H9 (cell line): ENCODE measurements around the gene FRS3. TPM values are rescaled to one million over a fixed set of nuclear protein-coding genes. Genes with fewer than 3 reads are reported as not detected.
A peak's percentile ranks its signal among the peaks of the same experiment; 100 is the strongest.

Experiments
- DNase-seq: peaks from one replicate; pipeline ENCODE4 v3.0.0-alpha.2; 2017
- H2AFZ ChIP-seq: one replicate; pipeline ENCODE4 v1.6.1; 2013; ENCODE audit warnings: mild to moderate bottlenecking, low read length, control low read depth, moderate library complexity
- H2AK5ac ChIP-seq: 2 replicates; pipeline ENCODE4 v1.6.1; 2013; ENCODE audit warnings: low read length, control low read depth, mixed read lengths; ENCODE audit not compliant: insufficient read length
- H2BK120ac ChIP-seq: one replicate; pipeline ENCODE4 v1.6.1; 2013; ENCODE audit warnings: low read depth, mild to moderate bottlenecking, low read length, control low read depth, inconsistent platforms; ENCODE audit not compliant: poor library complexity, severe bottlenecking
- H2BK12ac ChIP-seq: 2 replicates; pipeline ENCODE4 v1.6.1; 2013; ENCODE audit warnings: low read length, control low read depth, mixed read lengths, low read depth; ENCODE audit not compliant: insufficient read length
- H2BK15ac ChIP-seq: 2 replicates; pipeline ENCODE4 v1.6.1; 2013; ENCODE audit warnings: low read depth, low read length, control low read depth
- H2BK20ac ChIP-seq: one replicate; pipeline ENCODE4 v1.6.1; 2013; ENCODE audit warnings: low read depth, mild to moderate bottlenecking, low read length, control low read depth, inconsistent platforms; ENCODE audit not compliant: poor library complexity, severe bottlenecking
- H2BK5ac ChIP-seq: 2 replicates; pipeline ENCODE4 v1.6.1; 2013; ENCODE audit warnings: low read length, control low read depth, mixed read lengths; ENCODE audit not compliant: insufficient read length
- H3K14ac ChIP-seq: 2 replicates; pipeline ENCODE4 v1.6.1; 2013; ENCODE audit warnings: low read length, control low read depth; ENCODE audit not compliant: insufficient read depth
- H3K18ac ChIP-seq: 2 replicates; pipeline ENCODE4 v1.6.1; 2013; ENCODE audit warnings: low read depth, mild to moderate bottlenecking, mixed read lengths, low read length, control low read depth; ENCODE audit not compliant: insufficient read length
- H3K23ac ChIP-seq: 2 replicates; pipeline ENCODE4 v1.6.1; 2013; ENCODE audit warnings: low read length, control low read depth, mixed read lengths, low read depth; ENCODE audit not compliant: insufficient read length
- H3K23me2 ChIP-seq: 2 replicates; pipeline ENCODE4 v1.6.1; 2013; ENCODE audit warnings: low read depth, mild to moderate bottlenecking, mixed read lengths, low read length, control low read depth; ENCODE audit not compliant: insufficient read length, poor library complexity, severe bottlenecking
- H3K27ac ChIP-seq: 2 replicates; pipeline ENCODE4 v1.5.1; 2013; ENCODE audit warnings: low read length, control low read depth, mixed read lengths, low read depth; ENCODE audit not compliant: insufficient read length
- H3K27me3 ChIP-seq: 2 replicates; pipeline ENCODE4 v1.6.1; 2013; ENCODE audit warnings: low read length, control low read depth, inconsistent platforms; ENCODE audit not compliant: insufficient read depth
- H3K4ac ChIP-seq: 2 replicates; pipeline ENCODE4 v1.6.1; 2013; ENCODE audit warnings: low read depth, mild to moderate bottlenecking, control low read depth, inconsistent platforms, low read length, moderate library complexity
- H3K4me1 ChIP-seq: 2 replicates; pipeline ENCODE4 v1.6.1; 2013; ENCODE audit warnings: low read length, control low read depth, inconsistent platforms; ENCODE audit not compliant: insufficient read depth
- H3K4me2 ChIP-seq: 2 replicates; pipeline ENCODE4 v1.6.1; 2013; ENCODE audit warnings: low read length, control low read depth, mixed read lengths; ENCODE audit not compliant: insufficient read length, insufficient read depth
- H3K56ac ChIP-seq: 2 replicates; pipeline ENCODE4 v1.6.1; 2013; ENCODE audit warnings: low read depth, mild to moderate bottlenecking, mixed read lengths, low read length, control low read depth; ENCODE audit not compliant: insufficient read length
- H3K79me1 ChIP-seq: 2 replicates; pipeline ENCODE4 v1.6.1; 2013; ENCODE audit warnings: low read depth, mild to moderate bottlenecking, moderate library complexity, low read length, control low read depth, inconsistent platforms; ENCODE audit not compliant: insufficient read depth, poor library complexity, severe bottlenecking
- H3K79me2 ChIP-seq: 2 replicates; pipeline ENCODE4 v1.6.1; 2013; ENCODE audit warnings: low read length, control low read depth, inconsistent platforms; ENCODE audit not compliant: insufficient read depth
- H3K9ac ChIP-seq: 2 replicates; pipeline ENCODE4 v1.6.1; 2013; ENCODE audit warnings: low read length, control low read depth, mixed read lengths; ENCODE audit not compliant: insufficient read length; ENCODE audit errors: extremely low read depth
- H3K9me3 ChIP-seq: one replicate; pipeline ENCODE4 v1.6.1; 2013; ENCODE audit warnings: low read depth, low read length, inconsistent platforms; ENCODE audit not compliant: control insufficient read depth
- H3T11ph ChIP-seq: one replicate; pipeline ENCODE4 v1.6.1; 2013; ENCODE audit warnings: mild to moderate bottlenecking, low read length, control low read depth, inconsistent platforms
- H4K20me1 ChIP-seq: one replicate; pipeline ENCODE4 v1.6.1; 2013; ENCODE audit not compliant: control insufficient read depth, insufficient read length, insufficient read depth
- H4K5ac ChIP-seq: 2 replicates; pipeline ENCODE4 v1.6.1; 2013; ENCODE audit warnings: low read depth, mild to moderate bottlenecking, mixed read lengths, low read length, control low read depth; ENCODE audit not compliant: insufficient read length
- H4K8ac ChIP-seq: replicated peaks from 2 replicates; pipeline ENCODE4 v1.6.1; 2013; ENCODE audit warnings: low read length, control low read depth, mixed read lengths, low read depth; ENCODE audit not compliant: insufficient read length
- H4K91ac ChIP-seq: 2 replicates; pipeline ENCODE4 v1.6.1; 2013; ENCODE audit warnings: low read depth, mild to moderate bottlenecking, moderate library complexity, mixed read lengths, low read length, control low read depth; ENCODE audit not compliant: insufficient read length
- H3K27ac Mint-ChIP-seq, 3 experiments: 2 replicates in 2 of 3; 3 replicates in 1 of 3; pipeline ENCODE4 v1.8.0; 2020 to 2021; ENCODE audit warnings: mixed read lengths in 3 of 3, mild to moderate bottlenecking in 1 of 3, moderate library complexity in 1 of 3
- H3K27me3 Mint-ChIP-seq: 2 replicates; pipeline ENCODE4 v1.8.0; 2021; ENCODE audit warnings: low read depth, mild to moderate bottlenecking, moderate library complexity, mixed read lengths
- H3K36me3 Mint-ChIP-seq, 3 experiments: 2 replicates in 2 of 3; 3 replicates in 1 of 3; pipeline ENCODE4 v1.8.0; 2020 to 2021; ENCODE audit warnings: low read depth in 3 of 3, mixed read lengths in 3 of 3; ENCODE audit not compliant: insufficient read depth in 1 of 3
- H3K4me1 Mint-ChIP-seq, 2 experiments: 2 replicates each; pipeline ENCODE4 v1.8.0; 2020; ENCODE audit warnings: mixed read lengths in 2 of 2
- H3K4me3 Mint-ChIP-seq, 2 experiments: 2 replicates in 1 of 2; 3 replicates in 1 of 2; pipeline ENCODE4 v1.8.0; 2020 to 2021; ENCODE audit warnings: mild to moderate bottlenecking in 2 of 2, mixed read lengths in 2 of 2, moderate library complexity in 1 of 2
- H3K9me3 Mint-ChIP-seq, 2 experiments: 2 replicates in 1 of 2; 3 replicates in 1 of 2; pipeline ENCODE4 v1.8.0; 2020; ENCODE audit warnings: mild to moderate bottlenecking in 2 of 2, mixed read lengths in 2 of 2, moderate library complexity in 1 of 2
- WGBS: extraction: QIAGEN DNeasy Blood & Tissue Kit; methylation state at CpG from one replicate; pipeline ENCODE4 v1.1.7; 2013; ENCODE audit warnings: missing lambda C conversion rate, low lambda C conversion rate, mixed read lengths; ENCODE audit not compliant: insufficient read length; ENCODE audit errors: extremely low coverage; 5-methylcytosine and 5-hydroxymethylcytosine counted together
- total RNA-seq: library from RNA; stranded (reverse); gene quantifications from 2 replicates; pipeline ENCODE4 v1.2.1, GENCODE V29; 2021
- TF ChIP-seq, protein P1 (sequence below): fragments of 200-600 bp; sonication (generic); conservative IDR thresholded peaks from 3 replicates; pipeline ENCODE4 v1.8.0; 2021; ENCODE audit warnings: antibody characterized with exemption, mild to moderate bottlenecking

FRS3 gene
- total RNA-seq, 1 experiment from 2014 or later: 4.8 TPM

- no peaks in the 10 kb centered on the region; a peak in 1 of 7 replicates for H3K36me3 Mint-ChIP-seq
- no peak overlapping the region for H4K5ac ChIP-seq
- no CpG with 5 or more reads among the region's 10 CpGs for WGBS
- no peak overlapping the region for H3T11ph ChIP-seq
- no peak overlapping the region for H4K91ac ChIP-seq
- H2BK120ac ChIP-seq: no peak overlapping the region
- no peak overlapping the region; the same call in 1 of the 2 replicates for H3K14ac ChIP-seq
- no peaks in the 10 kb centered on the region for H3K79me1 ChIP-seq
- no peaks in the 10 kb centered on the region for H3K27me3 ChIP-seq
- H3K4me3 Mint-ChIP-seq: no peak overlapping the region
- no peak overlapping the region for H2AK5ac ChIP-seq
- H3K9me3 ChIP-seq: no peaks in the 10 kb centered on the region
- H3K27me3 Mint-ChIP-seq: peaks cover 13% of the 10 kb centered on the region
- no peak overlapping the region for H3K4ac ChIP-seq
- H3K23ac ChIP-seq: no peak overlapping the region
- H4K8ac ChIP-seq: no peak overlapping the region
- H3K4me1 ChIP-seq: no peaks in the 10 kb centered on the region
- no peak overlapping the region for H2BK5ac ChIP-seq
- H4K20me1 ChIP-seq: no peaks in the 10 kb centered on the region
- no peak overlapping the region for H2AFZ ChIP-seq
- H3K9me3 Mint-ChIP-seq: no peaks in the 10 kb centered on the region
- TF ChIP-seq, protein P1, sequence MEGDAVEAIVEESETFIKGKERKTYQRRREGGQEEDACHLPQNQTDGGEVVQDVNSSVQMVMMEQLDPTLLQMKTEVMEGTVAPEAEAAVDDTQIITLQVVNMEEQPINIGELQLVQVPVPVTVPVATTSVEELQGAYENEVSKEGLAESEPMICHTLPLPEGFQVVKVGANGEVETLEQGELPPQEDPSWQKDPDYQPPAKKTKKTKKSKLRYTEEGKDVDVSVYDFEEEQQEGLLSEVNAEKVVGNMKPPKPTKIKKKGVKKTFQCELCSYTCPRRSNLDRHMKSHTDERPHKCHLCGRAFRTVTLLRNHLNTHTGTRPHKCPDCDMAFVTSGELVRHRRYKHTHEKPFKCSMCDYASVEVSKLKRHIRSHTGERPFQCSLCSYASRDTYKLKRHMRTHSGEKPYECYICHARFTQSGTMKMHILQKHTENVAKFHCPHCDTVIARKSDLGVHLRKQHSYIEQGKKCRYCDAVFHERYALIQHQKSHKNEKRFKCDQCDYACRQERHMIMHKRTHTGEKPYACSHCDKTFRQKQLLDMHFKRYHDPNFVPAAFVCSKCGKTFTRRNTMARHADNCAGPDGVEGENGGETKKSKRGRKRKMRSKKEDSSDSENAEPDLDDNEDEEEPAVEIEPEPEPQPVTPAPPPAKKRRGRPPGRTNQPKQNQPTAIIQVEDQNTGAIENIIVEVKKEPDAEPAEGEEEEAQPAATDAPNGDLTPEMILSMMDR: no peak
- no peak overlapping the region for H2BK12ac ChIP-seq
- H3K79me2 ChIP-seq: no peaks in the 10 kb centered on the region
- no peak overlapping the region for H3K56ac ChIP-seq
- H3K4me2 ChIP-seq: no peak overlapping the region
- no peak for DNase-seq
- no peak overlapping the region for H2BK20ac ChIP-seq
- peak overlapping the region in 1 of 3 experiments; percentile 86; a peak in 1 of 7 replicates for H3K27ac Mint-ChIP-seq
- H3K9ac ChIP-seq: no peak overlapping the region
- H2BK15ac ChIP-seq: no peak overlapping the region
- H3K18ac ChIP-seq: no peak overlapping the region
- no peak overlapping the region for H3K27ac ChIP-seq
- peaks cover 5 to 6% of the 10 kb centered on the region in 2 experiments for H3K4me1 Mint-ChIP-seq
- H3K23me2 ChIP-seq: no peaks in the 10 kb centered on the region
These were observed 33.6 kb downstream of the FRS3 start for GRCh38 chr6:41746107-41746506.
